GM19372 (cell line): Measurements from ENCODE around the gene HAPSTR1.

ENCODE experiments used
- ATAC-seq: cut with Tn5 transposase; IDR thresholded peaks from one replicate; pipeline ENCODE4 v1.9.1; 2021; ENCODE audit warnings: mild to moderate bottlenecking, low read depth, moderate library complexity; ENCODE audit not compliant: unreplicated experiment

The HAPSTR1 gene

DNA sequence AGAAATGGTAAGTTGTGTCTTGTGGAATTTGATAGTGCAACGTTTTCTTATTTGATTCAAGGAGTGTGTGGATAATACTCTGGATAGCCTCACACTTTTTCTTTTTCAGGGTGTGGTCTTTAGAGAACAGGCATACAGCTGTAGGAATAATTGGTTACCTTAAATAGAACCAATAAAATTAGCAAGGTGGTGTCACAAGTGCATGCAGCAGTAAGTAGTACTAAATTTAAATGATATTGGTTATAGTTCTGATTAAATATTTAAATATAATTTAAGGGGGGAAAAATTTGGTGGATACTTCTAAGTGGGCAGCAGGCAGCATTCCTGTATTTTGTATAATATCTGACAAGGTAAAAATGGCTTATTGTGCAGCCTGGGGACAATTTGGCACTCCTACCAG is 3.7 kb downstream of the HAPSTR1 start:
- ATAC-seq = no peak

DNA sequence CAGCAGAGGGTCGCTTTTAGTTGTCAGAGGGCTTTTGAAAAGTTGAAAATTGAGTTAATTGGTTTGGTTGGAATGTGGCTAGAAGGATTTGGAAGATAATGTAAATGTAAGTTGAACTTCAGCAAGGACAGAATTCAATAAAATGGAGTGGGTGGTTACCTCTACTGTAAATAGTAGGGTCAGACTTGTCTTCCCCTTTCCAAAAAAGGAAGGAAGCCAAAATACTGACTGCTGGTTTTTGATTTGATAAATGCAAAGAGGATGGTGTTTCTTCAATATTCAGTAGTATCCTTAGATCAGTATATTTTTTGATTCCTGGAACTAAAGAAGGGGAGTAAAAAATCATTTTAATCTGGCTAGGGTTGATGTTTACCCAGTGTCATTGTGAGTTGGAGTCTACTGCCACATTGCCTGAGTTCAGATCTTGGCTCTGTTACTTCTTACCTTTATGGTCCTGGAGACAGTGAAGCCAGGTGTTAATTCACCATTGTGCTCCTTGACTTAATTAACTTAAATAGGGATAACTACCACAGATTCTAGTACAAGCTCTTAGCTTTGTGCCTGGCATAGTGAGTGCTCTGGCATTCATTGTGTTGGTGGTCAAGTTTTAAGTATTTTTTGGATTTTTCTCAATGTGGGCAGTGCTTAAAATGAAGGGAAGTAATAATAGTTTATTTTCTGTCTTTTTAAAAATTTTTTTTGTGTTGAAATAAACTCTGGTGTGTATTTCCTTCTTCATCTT is 4.4 kb downstream of the HAPSTR1 start:
- no peak for ATAC-seq

DNA sequence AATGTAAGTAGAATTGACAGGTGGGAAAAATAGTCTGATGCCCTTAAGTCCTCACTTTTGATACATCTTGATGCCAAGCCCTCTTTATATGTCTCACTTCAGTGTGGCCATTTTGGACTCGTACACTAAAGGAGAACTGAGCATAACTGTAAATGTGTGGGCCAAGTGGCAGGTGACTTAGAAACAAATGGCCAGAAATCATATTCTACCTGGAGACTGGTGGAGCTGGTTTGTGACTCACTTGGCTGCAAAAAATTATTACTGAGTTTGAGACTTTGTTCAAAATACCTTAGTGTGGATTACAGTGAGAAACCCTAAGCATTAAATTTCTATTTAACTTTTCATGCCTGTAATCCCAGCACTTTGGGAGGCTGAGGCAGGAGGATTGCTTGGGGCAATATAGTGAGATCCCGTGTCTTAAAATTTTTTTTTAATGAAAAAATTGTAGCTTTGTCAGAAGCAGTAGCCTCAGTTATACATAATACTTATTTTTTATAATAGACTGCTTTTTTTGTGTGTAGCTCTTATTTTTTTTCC is 5.0 kb downstream of the HAPSTR1 start:
- ATAC-seq = no peak

- ATAC-seq = no peak
These were observed 6.1 kb downstream of the HAPSTR1 start for GRCh38 chr16:9097266-9098219.

- ATAC-seq = no peak
These were observed 7.1 kb downstream of the HAPSTR1 start for GRCh38 chr16:9098377-9099090.

DNA sequence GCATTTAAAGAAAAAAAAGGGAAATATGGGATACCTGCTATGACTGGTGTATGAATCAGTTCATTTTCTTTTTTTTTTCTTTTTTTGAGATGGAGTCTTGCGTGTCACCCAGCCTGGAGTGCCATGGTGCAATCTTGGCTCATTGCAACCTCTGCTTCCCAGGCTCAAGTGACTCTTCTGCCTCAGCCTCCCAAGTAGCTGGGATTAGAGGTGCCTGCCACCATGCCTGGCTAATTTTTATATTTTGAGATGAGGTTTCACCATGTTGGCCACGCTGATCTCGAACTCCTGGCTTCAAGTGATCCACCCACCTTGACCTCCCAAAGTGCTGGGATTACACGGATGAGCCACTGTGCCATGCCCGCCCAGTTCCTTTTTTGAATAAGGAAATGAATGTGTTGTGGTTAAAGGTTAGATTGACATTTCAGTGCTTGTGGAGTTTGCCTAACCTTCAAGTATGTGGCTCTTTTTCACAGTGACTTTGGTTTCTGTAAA is 7.7 kb downstream of the HAPSTR1 start:
- ATAC-seq = no peak

DNA sequence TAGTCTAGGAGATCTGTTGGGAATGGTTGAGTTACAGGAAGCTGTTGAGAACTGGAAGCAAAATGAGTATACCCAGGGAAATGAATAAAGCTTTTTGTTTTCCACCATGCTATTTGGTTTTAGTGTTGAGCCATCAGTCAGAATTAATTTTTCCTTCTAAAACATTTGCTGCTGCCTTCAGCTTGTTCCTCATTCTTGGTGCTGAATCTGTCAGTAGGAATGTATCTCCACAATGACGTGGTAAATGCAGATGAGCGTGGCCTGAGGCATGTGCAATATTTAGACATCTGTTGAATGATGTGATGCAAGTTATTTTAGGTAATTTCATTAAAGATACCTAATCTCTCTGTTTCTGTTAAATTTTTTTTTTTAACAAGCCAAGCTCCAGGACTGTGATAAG is 10.9 kb downstream of the HAPSTR1 start:
- no peak for ATAC-seq

DNA sequence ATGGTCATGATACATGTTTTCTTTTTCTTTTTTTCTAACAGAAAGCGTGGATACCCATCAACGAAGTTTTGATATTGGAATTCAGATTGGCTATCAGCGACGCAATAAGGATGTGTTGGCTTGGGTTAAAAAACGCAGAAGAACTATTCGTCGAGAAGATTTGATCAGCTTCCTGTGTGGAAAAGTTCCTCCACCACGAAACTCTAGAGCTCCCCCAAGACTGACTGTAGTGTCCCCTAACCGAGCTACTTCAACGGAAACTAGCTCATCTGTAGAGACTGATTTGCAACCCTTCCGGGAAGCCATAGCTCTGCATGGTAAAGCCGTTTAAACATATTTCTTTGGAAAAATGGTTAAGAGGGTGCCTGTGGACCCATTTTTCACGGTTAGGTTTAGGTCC is 11.5 kb downstream of the HAPSTR1 start:
- no peak for ATAC-seq

DNA sequence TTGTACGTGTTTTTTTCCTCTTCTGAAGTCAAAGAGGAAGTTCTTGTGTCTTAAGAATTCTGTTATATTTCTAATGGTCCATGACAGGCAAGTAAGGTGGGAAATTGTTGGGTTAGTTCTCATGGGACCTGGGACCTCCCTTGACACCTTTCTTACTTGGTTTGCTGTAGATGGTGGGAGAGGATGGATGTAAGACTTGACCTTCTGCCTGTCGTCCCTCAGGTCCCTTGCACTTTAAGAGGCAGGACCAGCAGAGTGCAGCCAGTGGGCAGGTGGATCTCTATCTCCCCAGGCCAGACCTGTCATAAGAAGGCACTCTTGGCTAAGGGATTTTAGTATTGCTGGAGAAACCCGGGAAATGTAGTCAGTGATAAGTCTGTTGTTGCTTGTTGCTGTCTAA is 12.1 kb downstream of the HAPSTR1 start:
- no peak for ATAC-seq

- no peak for ATAC-seq
These were observed 13.7 kb downstream of the HAPSTR1 start for GRCh38 chr16:9105189-9105588.

- no peak for ATAC-seq
These were observed 15.9 kb downstream of the HAPSTR1 start for GRCh38 chr16:9107025-9107970.

DNA sequence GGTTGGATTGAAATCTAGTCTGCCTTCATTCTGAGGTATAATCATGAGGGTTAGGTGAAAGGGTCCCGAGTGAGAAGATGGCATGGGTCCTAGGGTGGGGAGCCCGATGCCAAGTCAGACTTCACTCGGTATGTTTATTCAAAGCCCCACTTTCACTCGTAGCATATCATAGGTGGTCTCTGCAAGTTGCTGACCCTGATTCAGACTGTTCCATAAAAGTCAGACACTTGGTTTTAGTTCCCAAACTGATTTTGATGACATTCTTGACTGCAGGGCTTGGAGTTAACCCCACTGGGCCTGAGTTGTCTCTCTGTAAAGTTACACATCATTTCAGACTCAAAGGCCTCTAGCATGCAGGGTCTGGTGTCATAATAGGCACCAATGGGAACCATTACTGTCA is 17.8 kb downstream of the HAPSTR1 start:
- ATAC-seq = no peak

GRCh38 chr16:9112166-9112843 is 20.9 kb downstream of the HAPSTR1 start:
- no peak for ATAC-seq

DNA sequence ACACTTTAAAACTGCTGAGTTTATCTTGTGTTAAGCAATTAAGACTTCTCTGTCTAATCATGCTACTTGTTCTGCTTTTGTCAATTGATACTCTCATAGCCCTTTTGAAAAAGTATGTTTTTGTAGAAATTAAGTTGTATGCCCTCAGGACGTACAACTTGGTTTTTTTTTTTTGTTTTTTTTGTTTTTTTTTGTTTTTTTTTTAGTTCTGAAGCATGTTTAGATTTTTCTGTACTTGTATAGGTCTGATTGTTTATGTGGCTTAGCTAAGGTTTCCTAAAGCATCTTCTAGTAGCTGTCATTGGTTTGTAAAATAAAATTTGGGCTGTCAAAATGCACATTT is 21.4 kb downstream of the HAPSTR1 start:
- ATAC-seq = no peak

- ATAC-seq = no peak
These were observed 22.3 kb downstream of the HAPSTR1 start for GRCh38 chr16:9113707-9114106.

- ATAC-seq = no peak
These were observed 22.7 kb downstream of the HAPSTR1 start for GRCh38 chr16:9114112-9114511.

- no peak for ATAC-seq
These were observed 23.4 kb downstream of the HAPSTR1 start for GRCh38 chr16:9114842-9115241.

DNA sequence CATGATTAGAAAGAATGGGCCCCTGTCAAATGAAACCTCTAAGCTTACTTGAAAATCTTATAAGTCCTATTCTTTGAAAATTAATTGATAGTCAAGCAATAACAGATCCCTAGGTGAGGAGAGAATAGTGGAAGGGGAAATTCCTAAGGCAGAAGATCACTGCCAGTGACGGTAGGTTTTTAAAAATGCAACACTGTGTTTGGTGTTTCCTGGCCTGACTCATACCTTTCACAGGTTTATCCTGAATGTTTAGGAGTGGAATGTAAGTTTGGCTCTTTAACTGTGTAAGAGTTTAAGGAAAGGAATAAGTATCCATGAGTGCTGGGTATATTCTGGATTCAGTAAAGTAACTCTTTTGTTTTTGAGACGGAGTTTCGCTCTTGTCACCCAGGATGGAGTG is 23.8 kb downstream of the HAPSTR1 start:
- no peak for ATAC-seq

DNA sequence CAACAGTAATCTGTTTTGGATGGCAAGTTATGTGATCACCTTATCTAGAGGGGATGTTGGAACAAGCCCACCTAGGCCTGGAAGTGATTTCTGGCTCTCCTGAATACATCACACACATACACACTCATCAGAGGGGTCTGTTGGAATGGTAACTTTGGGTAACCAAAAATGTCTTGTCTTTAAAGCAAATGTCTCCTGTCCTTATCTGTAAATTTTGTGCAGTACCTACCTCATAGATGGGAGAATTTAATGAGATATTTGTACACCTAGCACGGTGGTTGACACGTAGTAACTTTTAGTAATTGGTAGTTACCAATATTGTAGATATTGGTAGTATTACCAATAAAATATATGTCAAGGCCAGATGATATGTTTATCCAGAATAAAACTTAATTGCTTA is 24.7 kb downstream of the HAPSTR1 start:
- no peak for ATAC-seq
